MCF 10A (cell line): Measurements from ENCODE around the gene FOXK1. TPM values are rescaled to one million over a fixed set of nuclear protein-coding genes. Genes with fewer than 3 reads are reported as not detected.
A peak's percentile ranks its signal among the peaks of the same experiment; 100 is the strongest.

Source experiments
- BruUV-seq: library from RNA; stranded (reverse); fragments of 400-500 nt; replicated peaks from 2 replicates; lab custom pipeline; 2021; lab: Mats Ljungman, UMichigan
- CTCF ChIA-PET: fragments of 300-600 bp; sonication (Branson Sonifier 250); formaldehyde crosslinking; extraction: SDS; loops from one replicate; lab custom pipeline; 2021; ENCODE audit warnings: antibody characterized with exemption, inconsistent platforms; lab: Yijun Ruan, JAX
- POLR2A ChIA-PET: fragments of 300-600, 350-650 bp; sonication (Branson Sonifier 250); formaldehyde crosslinking; extraction: SDS; loops from one replicate; lab custom pipeline; 2020; ENCODE audit warnings: antibody characterized with exemption, inconsistent platforms; lab: Yijun Ruan, JAX
- DNase-seq: peaks from one replicate; pipeline ENCODE4 v3.0.0-alpha.2; 2018; ENCODE audit not compliant: unreplicated experiment
- H3K27ac Mint-ChIP-seq: one replicate; pipeline ENCODE4 v1.8.0; 2022; ENCODE audit warnings: mild to moderate bottlenecking, low read depth, mixed read lengths; ENCODE audit not compliant: unreplicated experiment
- H3K27me3 Mint-ChIP-seq: one replicate; pipeline ENCODE4 v1.8.0; 2022; ENCODE audit warnings: mixed read lengths; ENCODE audit not compliant: insufficient read depth, unreplicated experiment
- H3K36me3 Mint-ChIP-seq: one replicate; pipeline ENCODE4 v1.8.0; 2022; ENCODE audit warnings: mild to moderate bottlenecking, moderate library complexity, mixed read lengths; ENCODE audit not compliant: insufficient read depth, unreplicated experiment
- H3K4me1 Mint-ChIP-seq: one replicate; pipeline ENCODE4 v1.8.0; 2022; ENCODE audit warnings: mixed read lengths; ENCODE audit not compliant: insufficient read depth, unreplicated experiment
- H3K4me3 Mint-ChIP-seq: one replicate; pipeline ENCODE4 v1.8.0; 2022; ENCODE audit warnings: mild to moderate bottlenecking, moderate library complexity, mixed read lengths; ENCODE audit not compliant: unreplicated experiment
- H3K9me3 Mint-ChIP-seq: one replicate; pipeline ENCODE4 v1.8.0; 2022; ENCODE audit warnings: mixed read lengths; ENCODE audit not compliant: unreplicated experiment
- CTCF ChIP-seq: fragments of 200-600 bp; IDR thresholded peaks from one replicate; pipeline ENCODE4 v1.8.0; 2022; ENCODE audit warnings: antibody characterized with exemption, mild to moderate bottlenecking; ENCODE audit not compliant: unreplicated experiment
- intact Hi-C: fragments of 100-400 bp; cut with micrococcal nuclease; formaldehyde crosslinking; loops from 2 replicates; pipeline ENCODE4 v1.14.1; 2022
- total RNA-seq: library from RNA; stranded (reverse); gene quantifications from 2 replicates; pipeline ENCODE4 v1.2.3, GENCODE V29; 2022

Gene FOXK1
- total RNA-seq, 1 experiment from 2014 or later, result 37.7 TPM

GRCh38 chr7:4775250-4775847, 93.3 kb downstream of the FOXK1 start, which contains the start of gene AP5Z1:
AP5Z1 (plus strand) TSS chr7:4775623; CDS start chr7:4775716, 93 bp downstream.
- ChIA-PET CTCF (interaction anchor here (0.5 to 1.6 kb wide), 9 partner anchors 17 to 1814 kb away, joined by 3 to 5 read pairs (median 3); partner anchors contain the start of gene INTS15), POLR2A (interaction anchor here (0.6 to 4.4 kb wide), 26 partner anchors 9 to 853 kb away, joined by 3 to 60 read pairs (median 4); partner anchors contain the start of genes FOXK1 and WIPI2)
- Mint-ChIP-seq H3K9me3 (no peaks in the 10 kb centered on the region), H3K4me1 (peaks cover 15% of the 10 kb centered on the region), H3K27me3 (no peaks in the 10 kb centered on the region), H3K27ac (peak within 1 kb of the TSS; percentile 98), H3K36me3 (peaks cover 6% of the 10 kb centered on the region), H3K4me3 (peak within 1 kb of the TSS; percentile 99)
- TF ChIP-seq CTCF, result no peak
- intact Hi-C loops, result no loop called here
- no TSS peak for BruUV-seq
- DNase-seq, result peak; percentile 93

DNA sequence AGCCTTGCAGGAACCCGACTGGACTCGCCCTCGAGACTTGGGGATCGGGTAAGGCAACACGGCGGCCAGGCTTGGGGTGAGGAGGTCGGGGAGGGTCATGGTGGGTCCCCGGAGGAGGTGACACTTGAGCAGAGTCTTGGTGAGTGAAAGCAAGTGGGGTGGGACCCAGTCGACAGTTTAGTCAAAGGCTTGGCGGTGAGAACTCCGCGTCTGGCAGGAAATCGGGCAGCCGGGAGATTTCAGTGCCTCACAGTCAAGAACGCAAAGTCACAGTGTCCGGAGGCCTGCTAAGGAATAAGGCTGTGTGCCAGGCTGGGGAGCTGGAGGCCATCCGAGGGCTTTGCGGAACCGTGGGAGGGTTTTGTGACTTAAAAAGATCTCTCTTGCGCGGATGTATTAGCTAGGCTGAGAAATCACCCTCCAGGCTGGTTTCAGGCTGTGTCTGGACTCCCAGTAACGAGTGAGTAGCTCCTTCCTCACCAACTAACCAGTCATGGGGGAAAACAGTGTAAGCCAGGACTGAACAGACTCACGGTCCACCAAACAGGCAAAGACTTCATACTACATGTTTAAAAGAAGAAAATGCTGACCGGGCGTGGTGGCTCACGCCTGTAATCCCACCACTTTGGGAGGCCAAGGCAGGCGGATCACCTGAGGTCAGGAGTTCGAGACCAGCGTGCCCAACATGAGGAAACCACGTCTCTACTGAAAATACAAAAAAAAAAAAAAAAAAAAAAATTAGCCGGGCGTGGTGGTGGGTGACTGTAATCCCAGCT, 93.9 kb downstream of the FOXK1 start:
- Mint-ChIP-seq H3K27me3 (no peaks in the 10 kb centered on the region), H3K36me3 (peaks cover 4% of the 10 kb centered on the region), H3K27ac (peak overlapping the region; percentile 98), H3K9me3 (no peaks in the 10 kb centered on the region), H3K4me1 (peaks cover 15% of the 10 kb centered on the region), H3K4me3 (peak overlapping the region; percentile 99)
- intact Hi-C loops, result no loop called here
- no peak for TF ChIP-seq CTCF
- POLR2A ChIA-PET, result interaction anchor here (0.6 to 4.4 kb wide), 21 partner anchors 11 to 854 kb away, joined by 3 to 60 read pairs (median 5); partner anchors contain the start of genes FOXK1 and WIPI2
- CTCF ChIA-PET, result interaction anchor here (0.5 to 1.6 kb wide), 8 partner anchors 16 to 1814 kb away, joined by 3 to 5 read pairs (median 3); partner anchors contain the start of gene INTS15
- BruUV-seq, result TSS peak; percentile 40
- DNase-seq, result peak; percentile 10

DNA sequence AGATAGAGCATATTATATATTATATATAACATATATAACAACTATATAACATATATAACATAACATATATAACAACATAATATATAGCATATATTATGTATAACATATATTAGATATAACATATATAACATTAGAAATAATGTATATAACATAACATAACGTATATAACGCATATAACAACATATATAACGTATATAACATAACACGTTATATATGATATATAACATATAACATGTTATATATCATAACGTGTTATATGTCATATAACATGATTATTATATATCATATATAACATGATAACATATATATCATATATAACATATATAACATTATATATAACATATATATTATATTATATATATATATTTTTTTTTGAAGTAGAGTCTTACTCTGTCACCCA, 97.0 kb downstream of the FOXK1 start:
- intact Hi-C loops, result no loop called here
- H3K4me3 Mint-ChIP-seq, result no peak overlapping the region

More for the DNA sequence above, 97.0 kb downstream of the FOXK1 start:
- POLR2A ChIA-PET, result interaction anchor here (1.0 kb wide), 1 partner anchor 273 kb away, joined by 4 read pairs; no protein-coding TSS in a partner anchor
- H3K27ac Mint-ChIP-seq, result no peak overlapping the region
- no TSS peak for BruUV-seq
- peaks cover 14% of the 10 kb centered on the region for H3K4me1 Mint-ChIP-seq
- CTCF ChIA-PET, result no interaction called here
- TF ChIP-seq CTCF, result no peak
- DNase-seq, result no peak
- H3K27me3 Mint-ChIP-seq, result no peaks in the 10 kb centered on the region
- H3K9me3 Mint-ChIP-seq, result no peaks in the 10 kb centered on the region
- H3K36me3 Mint-ChIP-seq, result peaks cover 7% of the 10 kb centered on the region
